HG03520 (cell line): ENCODE results near the gene SARS2.

Source experiments
- ATAC-seq: cut with Tn5 transposase; IDR thresholded peaks from one replicate; pipeline ENCODE4 v1.9.1; 2021; ENCODE audit warnings: mild to moderate bottlenecking, moderate library complexity; ENCODE audit not compliant: unreplicated experiment

SARS2 gene

DNA sequence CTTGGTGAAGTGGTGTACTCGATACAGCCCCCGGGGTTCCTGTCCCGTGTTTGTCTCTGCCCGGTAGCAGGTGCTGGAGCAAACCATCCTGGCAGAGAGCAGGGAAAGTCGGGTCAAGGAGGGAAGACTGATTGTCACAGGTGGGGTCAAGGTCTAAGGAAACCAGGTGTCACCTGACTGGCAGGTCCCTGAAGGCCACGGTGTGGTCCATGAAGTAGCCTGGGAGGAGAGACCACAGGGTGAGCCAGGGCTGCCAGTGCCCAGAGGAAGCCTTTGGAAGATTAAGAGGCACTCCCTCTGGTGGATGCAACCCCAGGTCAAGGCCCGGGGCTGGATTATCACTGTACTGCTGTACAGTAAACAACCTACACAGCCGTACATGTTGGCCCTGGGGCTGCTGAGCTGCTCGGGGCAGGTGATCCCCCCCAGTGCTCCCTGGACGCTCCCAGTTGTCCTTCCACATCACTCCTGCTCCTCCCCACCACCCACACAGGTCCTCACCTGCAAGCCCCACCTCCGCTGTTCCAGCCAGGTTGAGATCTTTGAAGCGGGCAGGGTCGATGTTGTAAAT is 12.6 kb downstream of the SARS2 start:
- ATAC-seq, result no peak

DNA sequence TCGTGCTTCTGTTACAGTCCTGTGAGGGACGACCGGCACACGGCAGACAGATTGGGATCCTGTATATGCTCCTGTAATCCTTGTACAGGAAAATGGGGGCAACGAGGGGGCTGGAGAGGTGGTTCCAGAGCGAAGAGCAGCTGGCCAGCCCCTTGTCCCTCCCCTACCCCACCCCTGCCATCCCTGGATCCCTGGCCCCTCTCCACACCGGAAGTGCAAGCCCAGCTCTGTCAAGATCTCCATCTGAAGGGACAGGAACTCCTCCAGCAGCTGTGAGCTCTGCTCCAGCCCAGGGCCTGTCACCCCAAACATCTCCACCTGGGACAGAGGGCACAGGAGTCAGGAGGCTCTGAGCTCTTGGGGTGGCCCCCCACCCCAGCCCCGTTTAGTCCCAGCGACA is 13.0 kb downstream of the SARS2 start:
- no peak for ATAC-seq

DNA sequence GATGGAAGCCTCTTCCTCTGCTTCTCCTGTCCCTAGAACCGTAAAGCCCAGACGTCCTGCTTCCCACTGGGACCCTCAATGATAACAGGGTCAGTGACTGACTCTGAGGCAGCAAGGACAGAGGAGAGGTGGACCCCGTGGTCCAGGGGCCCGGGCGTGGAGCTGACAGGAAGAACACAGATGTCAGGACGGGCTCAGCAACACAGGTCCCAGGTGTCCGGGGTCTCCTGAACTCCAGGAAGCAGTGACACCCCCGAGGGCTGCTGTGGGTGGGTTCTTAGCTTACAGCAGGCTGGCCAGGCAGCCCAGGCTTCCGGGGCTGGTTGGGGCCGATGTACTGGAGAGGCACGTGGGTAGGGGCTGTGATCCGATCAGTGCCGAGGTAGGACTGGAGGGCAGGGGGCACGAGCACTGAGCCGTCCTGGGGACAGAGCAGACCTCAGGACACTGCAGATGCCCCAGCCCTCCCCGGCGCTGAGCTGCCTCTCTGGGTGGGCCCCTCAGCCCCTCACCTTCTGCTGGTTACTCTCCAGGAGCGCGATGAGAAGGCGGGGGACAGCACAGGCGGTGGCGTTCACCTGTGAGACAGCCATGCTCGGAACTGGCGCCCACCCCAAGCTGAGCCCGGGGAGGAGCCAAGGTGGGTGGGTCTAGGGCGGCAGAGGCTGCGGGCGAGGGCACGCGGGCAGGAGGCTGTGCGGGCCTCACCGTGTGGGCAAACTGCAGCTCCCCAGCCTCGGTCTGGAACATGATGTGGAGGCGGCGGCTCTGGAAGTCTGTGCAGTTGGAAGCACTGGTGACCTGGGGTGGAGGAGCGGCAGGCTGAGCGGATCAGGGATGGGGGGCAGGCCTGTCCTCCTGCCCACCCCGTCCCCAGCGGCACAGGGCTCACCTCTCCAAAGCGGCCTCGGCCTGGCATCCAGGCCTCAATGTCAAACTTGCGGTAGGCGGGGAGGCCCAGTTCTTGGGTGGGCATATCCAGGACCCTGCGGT is 14.9 kb downstream of the SARS2 start:
- no peak for ATAC-seq

DNA sequence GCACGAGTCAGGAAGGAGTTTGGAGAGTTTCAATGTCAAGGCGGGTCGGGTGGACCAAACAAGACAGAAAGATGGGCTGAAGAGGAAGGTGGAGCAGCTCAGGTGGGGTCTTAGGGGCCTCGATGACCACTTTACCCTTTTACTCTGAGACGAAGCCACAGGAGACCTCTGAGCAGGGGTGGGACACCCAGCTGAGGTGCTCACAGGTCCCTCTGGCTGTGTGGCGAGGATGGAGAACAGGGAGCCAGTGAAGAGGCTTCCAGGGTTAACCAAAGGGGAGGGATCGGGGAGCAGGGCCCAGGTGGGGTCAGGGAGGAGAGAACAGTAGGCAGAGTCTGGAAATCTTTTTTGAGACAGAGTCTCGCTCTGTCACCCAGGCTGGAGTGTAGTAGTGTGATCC is 16.6 kb downstream of the SARS2 start:
- ATAC-seq, result no peak

DNA sequence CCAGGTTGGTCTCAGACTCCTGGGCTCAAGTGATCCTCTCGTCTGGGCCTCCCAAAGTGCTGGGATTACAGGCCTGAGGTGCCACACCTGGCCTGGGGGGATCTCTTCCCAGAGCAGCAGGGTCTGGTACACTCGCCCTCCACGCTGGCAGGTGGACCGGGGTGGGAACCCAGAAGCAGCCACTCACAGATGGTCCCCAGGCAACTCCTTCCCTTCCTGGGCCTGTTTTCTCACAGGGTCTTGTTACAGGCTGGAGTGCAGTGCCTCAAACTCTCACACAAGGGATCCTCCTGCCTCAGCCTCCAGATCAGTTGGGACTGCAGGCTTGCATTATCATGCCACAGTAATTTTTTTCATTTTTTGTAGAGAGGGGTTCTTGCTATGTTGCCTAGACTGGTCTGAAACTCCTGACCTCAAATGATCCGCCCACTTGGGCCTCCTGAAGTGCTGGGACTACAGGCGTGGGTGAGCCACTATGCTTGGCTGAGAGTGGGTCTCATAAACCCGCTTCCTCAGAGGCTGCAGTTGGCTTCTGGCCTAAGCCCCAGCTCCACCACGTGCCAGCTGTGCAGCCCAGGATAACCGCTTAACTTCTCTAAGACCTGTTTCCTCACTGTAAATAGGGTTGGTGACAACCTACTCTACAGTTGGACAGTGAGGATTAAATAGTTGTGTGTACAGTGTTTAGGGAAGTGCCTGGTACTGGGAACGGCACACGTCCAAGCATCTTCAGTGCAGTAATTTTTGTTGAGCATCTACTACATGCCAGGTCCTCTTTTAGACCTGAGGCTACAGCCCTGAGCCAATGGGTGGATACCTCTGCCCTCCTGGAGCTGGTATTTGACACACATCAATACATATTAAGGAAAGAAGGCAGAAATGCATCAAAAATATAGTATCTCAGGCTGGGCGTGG is 17.7 kb downstream of the SARS2 start:
- ATAC-seq, result no peak

DNA sequence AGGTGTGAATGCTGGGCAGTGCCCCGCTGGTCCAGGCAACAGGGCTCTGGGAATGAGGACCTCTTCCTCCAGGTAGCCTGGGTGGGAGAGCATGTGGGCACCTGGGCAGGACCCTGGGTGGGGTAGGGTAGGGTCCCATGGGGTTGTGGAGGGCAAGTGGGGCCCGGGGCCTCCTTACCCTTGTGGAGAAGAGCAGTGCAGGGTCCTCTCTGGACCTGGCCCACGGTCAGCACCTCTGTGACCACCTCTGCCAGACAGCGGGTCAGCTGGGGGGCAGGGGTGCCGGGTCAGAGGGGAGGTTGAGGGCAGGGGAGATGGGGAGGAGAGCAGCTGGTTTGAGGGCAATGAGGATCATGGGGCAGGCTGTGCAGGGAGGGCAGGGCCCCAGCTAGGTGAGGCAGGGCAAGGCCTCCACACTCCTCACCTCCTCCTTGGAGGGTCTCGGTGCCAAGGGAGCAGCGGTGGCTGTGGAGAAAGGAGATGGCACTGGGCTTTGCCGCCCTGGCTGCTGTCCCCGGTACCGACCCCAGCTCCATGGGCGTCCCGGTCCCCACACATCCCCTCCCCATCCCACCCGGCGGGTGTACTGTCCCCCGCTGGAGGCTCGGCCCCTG is 19.1 kb downstream of the SARS2 start:
- ATAC-seq, result no peak

DNA sequence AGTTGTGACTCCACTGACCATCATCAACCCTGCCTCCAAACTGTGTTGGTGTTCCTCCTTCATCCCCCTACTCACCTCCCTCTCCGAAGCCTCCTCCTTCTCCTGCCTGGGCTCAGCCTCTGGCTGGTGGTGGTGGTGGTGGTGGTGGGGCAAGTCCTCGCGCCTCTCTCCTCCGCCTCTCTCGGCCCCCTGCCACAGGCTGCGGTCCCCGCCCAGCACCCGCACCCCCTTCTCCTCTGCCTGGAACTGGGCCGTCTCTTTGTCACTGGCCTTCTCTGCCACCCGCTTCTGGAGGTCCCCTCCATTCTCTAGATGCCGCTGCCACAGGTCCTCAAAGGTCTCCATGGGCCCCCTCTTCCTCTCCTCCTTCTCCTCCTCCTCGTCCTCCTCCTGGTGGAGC is 20.1 kb downstream of the SARS2 start:
- no peak for ATAC-seq

DNA sequence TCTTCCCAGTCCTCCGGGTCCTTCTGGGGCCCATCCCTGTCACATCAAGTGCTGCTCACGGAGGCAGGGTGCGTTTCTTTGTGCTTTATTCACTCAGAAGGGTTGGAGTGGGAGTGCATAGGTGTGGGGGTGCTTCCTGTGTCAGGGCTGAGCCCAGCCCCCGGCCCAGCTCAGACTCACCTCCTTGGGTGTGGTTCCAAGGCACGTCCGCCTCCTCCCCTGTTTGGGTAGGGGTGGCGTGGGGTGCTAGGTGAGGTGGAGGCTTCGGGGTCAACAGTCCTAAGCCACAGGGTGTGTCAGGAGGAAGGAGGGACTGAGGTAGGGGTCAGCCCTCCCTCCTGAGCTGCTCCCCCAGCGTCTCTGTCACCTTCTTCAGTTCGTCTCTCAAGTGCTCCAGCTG is 21.7 kb downstream of the SARS2 start:
- ATAC-seq, result no peak

DNA sequence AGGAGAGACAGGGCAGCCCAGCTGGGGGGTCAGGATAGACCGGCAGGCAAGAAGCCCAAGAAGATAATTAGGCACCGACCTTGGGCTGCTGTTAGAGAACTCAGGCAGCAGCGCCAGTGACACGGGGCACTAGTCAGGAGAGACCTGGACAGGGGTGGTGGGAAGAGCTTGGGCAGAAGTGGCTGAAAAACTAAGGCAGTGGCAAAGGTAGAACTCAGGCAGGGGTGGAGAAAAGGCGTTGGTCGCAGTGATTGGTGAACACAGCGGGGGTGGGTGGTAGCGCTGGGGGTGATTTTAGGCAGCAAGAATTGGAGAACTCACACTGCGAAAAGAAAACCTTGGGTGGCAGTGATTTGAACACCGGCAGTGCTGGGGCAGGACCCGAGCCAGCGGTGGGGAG is 22.9 kb downstream of the SARS2 start:
- ATAC-seq, result no peak

DNA sequence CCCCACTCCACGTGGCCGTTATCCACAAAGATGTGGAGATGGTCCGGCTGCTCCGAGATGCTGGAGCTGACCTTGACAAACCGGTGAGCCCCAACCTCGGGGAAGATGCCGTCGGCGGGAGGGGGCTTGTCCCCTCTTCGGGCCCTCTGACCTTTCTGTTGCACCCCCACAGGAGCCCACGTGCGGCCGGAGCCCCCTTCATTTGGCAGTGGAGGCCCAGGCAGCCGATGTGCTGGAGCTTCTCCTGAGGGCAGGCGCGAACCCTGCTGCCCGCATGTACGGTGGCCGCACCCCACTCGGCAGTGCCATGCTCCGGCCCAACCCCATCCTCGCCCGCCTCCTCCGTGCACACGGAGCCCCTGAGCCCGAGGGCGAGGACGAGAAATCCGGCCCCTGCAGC is 23.3 kb downstream of the SARS2 start:
- ATAC-seq, result no peak

DNA sequence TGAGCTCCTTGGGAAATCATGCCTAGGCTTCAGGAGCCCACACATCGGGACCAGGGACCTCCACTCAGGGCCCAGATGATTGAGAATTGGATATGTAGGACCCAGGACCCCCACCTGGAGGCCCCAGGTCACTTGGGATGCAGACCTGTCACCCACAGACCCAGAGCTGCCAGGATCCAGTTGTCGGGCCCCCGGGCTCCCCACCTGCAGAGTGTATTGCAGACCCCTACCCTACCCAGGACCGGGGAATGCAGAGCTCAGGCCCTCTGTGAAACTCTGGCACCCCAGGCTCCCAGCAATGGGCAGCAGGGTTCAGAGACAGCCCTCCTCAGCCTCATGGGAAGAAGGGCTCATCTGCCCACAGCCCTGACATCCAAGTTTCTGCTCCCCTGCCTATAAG is 24.9 kb downstream of the SARS2 start:
- ATAC-seq, result no peak

DNA sequence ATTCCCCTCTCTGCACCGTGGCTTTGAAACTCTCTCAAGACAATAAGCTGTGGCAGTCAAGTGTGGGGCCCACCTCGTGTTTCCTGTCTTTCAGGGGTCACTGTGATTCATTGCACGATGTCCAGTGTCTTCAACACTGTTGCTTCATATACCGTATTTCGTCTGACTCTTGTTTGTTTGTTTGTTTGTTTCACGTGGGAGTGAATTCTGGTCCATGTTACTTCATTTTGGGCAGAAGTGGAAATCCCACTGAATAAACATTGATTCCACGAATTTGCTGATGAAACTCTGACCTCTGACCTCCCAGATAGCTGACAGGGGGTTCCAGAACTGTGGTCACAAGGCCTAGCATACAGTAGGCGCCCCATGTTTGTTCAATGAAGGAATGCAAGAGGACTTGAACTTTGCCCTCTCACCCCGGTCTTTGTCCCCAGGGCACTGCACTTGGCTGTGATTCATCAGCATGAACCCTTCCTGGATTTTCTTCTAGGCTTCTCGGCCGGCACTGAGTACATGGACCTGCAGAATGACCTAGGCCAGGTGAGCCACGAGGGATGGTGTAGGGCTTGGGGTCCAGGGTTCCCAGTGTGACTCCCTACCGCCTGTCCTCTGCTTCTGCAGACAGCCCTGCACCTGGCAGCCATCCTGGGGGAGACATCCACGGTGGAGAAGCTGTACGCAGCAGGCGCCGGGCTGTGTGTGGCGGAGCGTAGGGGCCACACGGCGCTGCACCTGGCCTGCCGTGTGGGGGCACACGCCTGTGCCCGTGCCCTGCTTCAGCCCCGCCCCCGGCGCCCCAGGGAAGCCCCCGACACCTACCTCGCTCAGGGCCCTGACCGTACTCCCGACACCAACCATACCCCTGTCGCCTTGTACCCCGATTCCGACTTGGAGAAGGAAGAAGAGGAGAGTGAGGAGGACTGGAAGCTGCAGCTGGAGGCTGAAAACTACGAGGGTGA is 25.7 kb downstream of the SARS2 start:
- no peak for ATAC-seq

DNA sequence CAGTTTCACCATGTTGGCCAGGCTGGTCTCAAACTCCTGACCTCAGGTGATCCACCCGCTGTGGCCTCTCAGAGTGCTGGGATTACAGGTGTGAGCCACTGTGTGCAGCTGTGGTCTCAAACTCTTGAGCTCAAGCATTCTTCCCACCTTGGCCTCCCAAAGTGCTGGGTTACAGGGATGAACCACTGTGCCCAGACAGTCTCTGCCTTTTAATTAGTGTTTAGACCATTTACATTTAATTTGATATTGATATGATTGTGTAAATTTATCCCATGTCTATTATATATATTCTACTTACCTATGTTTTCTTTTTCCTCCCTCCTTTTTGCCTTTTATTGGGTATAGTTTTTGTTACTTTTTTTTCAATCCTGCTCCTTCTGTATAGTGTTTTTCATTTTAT is 28.9 kb downstream of the SARS2 start:
- ATAC-seq, result no peak

DNA sequence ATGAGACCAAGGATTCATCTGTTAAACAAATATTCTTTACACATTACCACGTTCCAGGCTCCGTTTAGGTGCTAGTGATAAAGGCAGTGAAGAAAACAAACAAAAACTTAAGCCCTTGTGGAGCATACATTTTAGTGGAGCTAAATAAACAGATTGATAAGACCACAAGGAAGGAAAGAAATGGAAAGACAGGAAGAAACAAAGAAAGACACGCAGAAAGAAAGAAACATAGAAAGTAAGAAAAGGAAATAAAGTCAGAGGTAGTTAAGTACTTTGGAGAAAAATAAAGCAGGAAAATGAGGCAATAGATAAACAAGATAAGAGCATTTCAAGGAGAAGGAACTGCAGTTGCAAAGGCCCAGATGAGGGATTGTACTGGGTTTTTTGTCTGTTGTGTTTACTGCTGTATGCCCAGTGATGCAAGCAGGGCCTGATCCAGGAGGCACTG is 29.8 kb downstream of the SARS2 start:
- ATAC-seq, result no peak

DNA sequence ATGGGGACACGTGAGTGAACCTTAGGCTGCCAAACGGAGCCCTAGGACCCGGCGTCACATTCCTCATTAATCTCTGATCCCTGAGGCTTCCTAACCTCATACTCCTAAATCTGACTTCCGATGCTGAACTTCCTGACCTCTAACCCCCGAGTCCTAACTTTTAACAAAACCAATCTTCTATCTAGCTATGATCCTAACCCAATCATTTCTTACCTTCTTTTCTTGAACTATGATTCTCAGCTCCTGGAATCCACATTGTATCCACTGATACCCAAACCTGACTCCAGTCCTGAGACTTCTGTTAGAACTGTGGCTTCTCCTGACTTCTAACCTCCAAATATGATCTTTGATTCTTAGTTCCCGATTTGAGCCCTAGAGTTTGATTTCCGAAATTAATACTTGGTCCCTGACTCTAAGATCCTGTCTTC is 30.3 kb downstream of the SARS2 start:
- ATAC-seq, result no peak

DNA sequence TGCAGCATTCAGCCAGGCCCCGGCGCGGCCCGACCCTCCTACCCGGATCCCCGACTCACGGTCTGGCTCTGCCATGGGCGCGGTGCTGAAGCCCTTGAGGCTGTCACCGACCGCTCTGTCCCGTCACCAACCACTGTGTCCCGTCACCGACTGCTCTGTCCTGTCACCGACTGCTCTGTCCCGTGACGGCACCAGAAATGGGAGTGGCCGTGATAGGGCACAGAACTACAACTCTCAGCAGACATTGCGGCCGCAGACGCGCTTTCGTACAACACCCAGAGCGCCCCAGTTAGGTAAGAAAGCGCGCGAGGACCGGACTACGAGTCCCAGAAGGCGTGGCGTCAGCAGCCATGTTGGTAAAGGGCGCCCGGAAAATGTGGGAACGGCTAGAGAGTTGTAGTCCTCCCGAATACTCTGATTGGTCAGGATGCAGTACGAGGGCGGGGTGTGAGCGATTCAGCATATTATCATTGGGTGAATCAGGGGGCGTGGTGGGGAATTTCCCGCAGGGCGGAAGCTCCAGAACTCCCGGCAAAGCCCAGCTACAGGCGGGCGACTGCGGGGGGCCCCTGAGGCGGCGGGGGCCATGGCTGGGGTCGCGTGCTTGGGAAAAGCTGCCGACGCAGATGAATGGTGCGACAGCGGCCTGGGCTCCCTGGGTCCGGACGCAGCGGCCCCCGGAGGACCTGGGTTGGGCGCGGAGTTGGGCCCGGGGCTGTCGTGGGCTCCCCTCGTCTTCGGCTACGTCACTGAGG is 30.9 kb downstream of the SARS2 start, which contains the start of the genes NFKBIB and SIRT2:
NFKBIB (plus strand) TSS at position 523 of the 755 bp plus-strand sequence; CDS start at position 587, 64 bp downstream.
SIRT2 (minus strand) TSS at position 172 of the 755 bp plus-strand sequence; CDS start at position 75, 97 bp downstream.
- ATAC-seq, result peak; percentile 85

DNA sequence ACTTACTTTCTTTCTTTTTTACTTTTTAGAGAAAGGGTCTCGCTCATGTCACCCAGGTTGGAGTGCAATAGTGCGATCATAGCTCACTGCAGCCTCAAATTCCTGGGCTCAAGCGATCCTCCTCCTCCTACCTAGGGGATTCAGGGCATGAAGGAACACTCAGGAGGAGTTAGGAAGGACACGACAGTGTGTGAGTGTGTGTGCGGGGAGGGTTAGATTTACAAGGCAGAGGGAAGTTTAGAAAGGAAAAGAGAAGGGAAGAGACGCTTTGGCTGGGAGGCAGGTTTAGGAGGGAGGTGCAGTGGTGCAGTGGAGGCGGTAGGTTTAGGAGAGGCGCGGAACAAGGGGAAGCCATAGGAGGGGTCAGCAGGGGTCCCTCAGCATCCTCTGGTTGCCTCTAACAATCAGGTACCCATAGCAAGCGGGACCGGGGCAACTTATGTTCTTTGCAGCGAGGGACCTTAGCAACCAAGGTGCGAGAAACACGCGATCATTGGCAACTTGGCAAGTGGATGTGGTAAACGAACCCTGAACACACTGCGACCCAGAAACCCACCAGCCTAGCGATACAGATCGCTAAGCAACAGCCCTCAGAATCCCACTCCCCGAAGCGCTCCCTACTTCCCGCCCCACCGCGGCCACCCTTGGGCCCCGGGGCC is 31.6 kb downstream of the SARS2 start:
- ATAC-seq, result no peak

DNA sequence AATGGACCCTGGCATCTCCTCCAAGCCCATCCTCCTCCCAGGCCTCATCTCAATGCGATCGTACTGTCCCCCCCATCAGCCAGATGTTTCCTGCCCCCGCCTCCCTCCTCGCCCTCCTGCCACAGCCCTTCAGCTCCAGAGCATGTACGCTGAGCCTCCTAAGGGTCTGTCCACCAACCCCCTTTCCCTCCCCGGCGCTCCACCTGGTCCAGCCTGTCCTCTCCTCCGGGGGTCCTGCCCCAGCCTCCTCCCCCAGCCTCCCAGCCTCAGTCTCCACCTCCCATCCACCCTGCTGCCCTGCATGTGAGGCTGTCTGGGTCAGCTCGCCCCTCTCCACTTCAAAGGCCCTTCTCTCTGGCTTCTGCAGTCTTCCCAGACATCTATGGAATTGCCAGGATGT is 35.6 kb downstream of the SARS2 start:
- no peak for ATAC-seq
